Cardiac septum (tissue), 1 donor: ENCODE results near the gene FOXL1. TPM values are rescaled to one million over a fixed set of nuclear protein-coding genes. Genes with fewer than 3 reads are reported as not detected.

ENCODE experiments used
- DNase-seq: peaks from one replicate; pipeline ENCODE4 v3.0.0-alpha.2; 2020; ENCODE audit warnings: low spot score
- intact Hi-C: fragments of 100-400 bp; cut with DNase I; formaldehyde crosslinking; loops from one replicate; pipeline ENCODE4 v1.14.0; 2022
- long read RNA-seq: library from polyadenylated mRNA; unstranded; transcript quantifications from one replicate; pipeline ENCODE4 v2.0.0, GENCODE V29; 2021
- total RNA-seq: library from RNA; stranded (reverse); fragmentation: NEBNext Ultra II Directional; extraction: Animal tissue kit (Norgen Biotek cat#: 25700); gene quantifications from one replicate; pipeline ENCODE4 v1.2.1, GENCODE V29; 2021
- donor health status: DM: no; HTN: no; CAD: no.

Gene FOXL1
- total RNA-seq, result 1.2 TPM
- long read RNA-seq, result 0 reads

GRCh38 chr16:86578061-86578599 lies at the start of gene FOXL1:
Gene FOXL1 (plus strand): TSS chr16:86578549. CDS start chr16:86578724, 175 bp downstream.
- no peak for DNase-seq
- intact Hi-C loops, result loop anchor here (5.0 to 10.0 kb wide), 3 partner anchors 89 to 257 kb away; no protein-coding TSS in a partner anchor

- intact Hi-C loops, result no loop called here
Measured at GRCh38 chr16:86529160-86529559, 49.2 kb upstream of the FOXL1 start.

GRCh38 chr16:86530251-86531190 lies 47.8 kb upstream of the FOXL1 start:
- intact Hi-C loops, result no loop called here
- DNase-seq, result no peak

More at GRCh38 chr16:86529160-86529559, 49.2 kb upstream of the FOXL1 start:
- DNase-seq, result no peak

- no peak for DNase-seq
- intact Hi-C loops, result no loop called here
Measured at GRCh38 chr16:86531191-86531545, 47.2 kb upstream of the FOXL1 start.

- intact Hi-C loops, result no loop called here
- DNase-seq, result no peak
Measured at GRCh38 chr16:86531641-86532525, 46.5 kb upstream of the FOXL1 start.

GRCh38 chr16:86532526-86532815 lies 45.9 kb upstream of the FOXL1 start:
- intact Hi-C loops, result no loop called here
- no peak for DNase-seq

- DNase-seq, result no peak
- intact Hi-C loops, result no loop called here
Measured at GRCh38 chr16:86533076-86533475, 45.3 kb upstream of the FOXL1 start.

- intact Hi-C loops, result no loop called here
- DNase-seq, result no peak
Measured at GRCh38 chr16:86533767-86534351, 44.5 kb upstream of the FOXL1 start.

GRCh38 chr16:86534779-86535615 lies 43.4 kb upstream of the FOXL1 start:
- no peak for DNase-seq
- intact Hi-C loops, result no loop called here

GRCh38 chr16:86536621-86537020 lies 41.7 kb upstream of the FOXL1 start:
- intact Hi-C loops, result no loop called here
- DNase-seq, result no peak

GRCh38 chr16:86537486-86537885 lies 40.9 kb upstream of the FOXL1 start:
- intact Hi-C loops, result no loop called here
- no peak for DNase-seq

- intact Hi-C loops, result no loop called here
- no peak for DNase-seq
Measured at GRCh38 chr16:86538196-86538780, 40.1 kb upstream of the FOXL1 start.

GRCh38 chr16:86540894-86541293 lies 37.5 kb upstream of the FOXL1 start:
- DNase-seq, result no peak
- intact Hi-C loops, result no loop called here

- intact Hi-C loops, result no loop called here
- DNase-seq, result no peak
Measured at GRCh38 chr16:86541560-86541959, 36.8 kb upstream of the FOXL1 start.

- intact Hi-C loops, result no loop called here
- no peak for DNase-seq
Measured at GRCh38 chr16:86542756-86543750, 35.3 kb upstream of the FOXL1 start.

- intact Hi-C loops, result no loop called here
- DNase-seq, result no peak
Measured at GRCh38 chr16:86545481-86545880, 32.9 kb upstream of the FOXL1 start.

GRCh38 chr16:86545954-86546637 lies 32.3 kb upstream of the FOXL1 start:
- intact Hi-C loops, result no loop called here
- no peak for DNase-seq
